NCI-H2029 (cell line): ENCODE results near the gene C3orf18.

Experiments used
- DNase-seq: peaks from one replicate; lab custom pipeline; 2025; lab: John Stamatoyannopoulos, UW

The C3orf18 gene

DNA sequence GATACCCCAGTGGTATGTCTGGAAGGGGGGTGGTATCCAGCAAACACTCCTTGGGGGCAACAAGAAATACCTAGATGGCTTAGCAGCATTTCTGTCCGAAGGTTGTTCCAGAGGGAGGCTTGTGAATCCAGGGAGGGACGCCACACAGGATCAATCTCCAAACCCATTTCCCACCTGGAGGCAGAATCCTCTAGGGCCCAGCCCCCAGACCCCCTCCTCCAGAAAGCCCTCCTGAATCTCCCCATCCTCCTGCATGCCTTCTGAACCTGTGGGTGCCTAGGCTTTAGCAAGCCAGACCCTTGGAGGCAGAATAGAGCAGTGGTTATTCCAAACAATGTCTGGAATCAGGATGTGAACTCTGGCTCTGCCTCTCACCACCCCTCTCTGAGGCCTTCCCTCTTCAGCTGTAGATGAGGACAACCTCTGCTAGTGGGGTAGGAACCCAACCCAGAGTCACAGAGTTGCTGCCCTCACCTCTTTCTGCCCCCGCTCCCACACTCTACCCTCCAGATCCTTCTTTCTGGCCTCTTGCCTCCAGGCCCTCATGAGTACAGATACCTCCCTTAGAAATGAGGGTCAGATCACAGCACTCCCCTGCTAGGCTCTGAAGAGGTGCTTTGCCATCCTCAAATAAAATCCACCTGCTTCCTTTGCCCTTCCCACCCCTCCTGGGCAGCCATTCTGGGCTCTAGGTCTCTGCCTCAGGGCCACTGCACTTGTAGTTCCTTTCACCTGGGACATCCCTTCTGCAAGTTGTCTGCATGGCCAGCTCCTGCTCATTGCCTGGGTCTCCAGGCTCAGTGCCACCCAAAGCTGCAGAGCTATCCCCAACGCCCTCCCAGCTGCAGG, 35.9 kb upstream of the C3orf18 start:
- no peak for DNase-seq

DNA sequence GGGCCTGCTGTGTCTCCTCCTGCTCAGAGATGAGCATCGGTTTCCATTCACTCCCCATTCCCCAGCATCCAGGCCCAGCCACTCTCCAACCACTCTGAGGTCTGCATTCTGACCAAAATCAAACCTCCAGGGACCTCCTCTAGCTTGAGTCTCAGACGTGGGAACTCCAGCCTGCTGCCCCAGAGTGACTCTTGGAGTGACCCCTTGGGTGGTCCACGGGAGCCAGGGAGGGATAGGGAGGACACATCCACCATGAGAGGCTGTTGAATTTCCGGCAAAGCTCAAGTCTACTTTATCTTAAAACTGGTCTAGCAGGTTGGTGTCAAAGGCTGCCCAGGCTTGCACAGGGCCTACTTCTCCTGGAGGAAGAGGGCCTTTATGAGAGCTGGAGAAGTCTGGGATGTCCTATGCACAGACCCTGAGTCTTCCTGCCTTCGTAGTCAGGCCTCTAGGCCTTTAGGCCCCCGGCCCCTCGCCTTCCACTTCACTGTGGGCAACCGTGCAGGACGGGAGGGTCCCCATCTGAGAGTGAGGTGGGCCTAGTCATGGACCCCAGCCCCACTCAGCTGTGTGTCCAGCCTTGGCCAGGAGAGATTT, 35.1 kb upstream of the C3orf18 start:
- DNase-seq = no peak

DNA sequence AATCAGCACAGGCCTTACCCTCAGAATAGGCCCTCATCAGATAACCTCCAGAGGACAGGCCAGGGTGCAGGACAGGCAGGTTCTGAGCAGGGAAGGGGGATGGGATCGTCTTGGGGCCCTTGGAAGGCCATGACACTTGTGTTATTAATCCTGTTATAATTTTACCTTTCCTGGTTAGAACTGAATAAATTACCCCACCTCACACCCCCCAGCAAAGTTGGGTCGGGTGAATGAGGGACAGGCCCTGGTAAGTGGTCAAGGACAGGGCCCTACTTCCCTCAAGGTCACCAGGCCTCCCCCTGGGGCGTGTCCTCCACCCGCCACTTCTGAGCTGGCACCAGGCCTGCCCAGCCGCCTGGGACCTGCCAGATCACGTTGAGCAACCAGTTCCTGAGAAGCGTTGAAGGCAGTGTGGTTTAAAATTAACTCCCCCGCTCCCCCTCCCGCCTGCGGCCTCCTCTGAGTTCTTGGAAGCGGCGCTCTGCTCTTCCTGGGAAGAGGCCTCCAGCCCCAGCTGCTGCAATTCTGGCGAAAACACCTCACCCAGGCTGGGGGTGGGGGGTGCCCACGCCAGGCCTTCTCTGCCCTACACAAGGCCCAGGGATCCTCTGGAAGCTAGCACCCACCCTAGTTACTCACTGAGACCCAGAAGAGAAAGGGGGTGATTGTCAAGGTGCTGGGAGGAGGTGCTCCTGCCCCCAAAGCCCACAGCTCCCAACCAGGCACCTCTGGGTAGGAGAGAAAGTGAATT, 33.5 kb upstream of the C3orf18 start:
- DNase-seq = peak; percentile 84

DNA sequence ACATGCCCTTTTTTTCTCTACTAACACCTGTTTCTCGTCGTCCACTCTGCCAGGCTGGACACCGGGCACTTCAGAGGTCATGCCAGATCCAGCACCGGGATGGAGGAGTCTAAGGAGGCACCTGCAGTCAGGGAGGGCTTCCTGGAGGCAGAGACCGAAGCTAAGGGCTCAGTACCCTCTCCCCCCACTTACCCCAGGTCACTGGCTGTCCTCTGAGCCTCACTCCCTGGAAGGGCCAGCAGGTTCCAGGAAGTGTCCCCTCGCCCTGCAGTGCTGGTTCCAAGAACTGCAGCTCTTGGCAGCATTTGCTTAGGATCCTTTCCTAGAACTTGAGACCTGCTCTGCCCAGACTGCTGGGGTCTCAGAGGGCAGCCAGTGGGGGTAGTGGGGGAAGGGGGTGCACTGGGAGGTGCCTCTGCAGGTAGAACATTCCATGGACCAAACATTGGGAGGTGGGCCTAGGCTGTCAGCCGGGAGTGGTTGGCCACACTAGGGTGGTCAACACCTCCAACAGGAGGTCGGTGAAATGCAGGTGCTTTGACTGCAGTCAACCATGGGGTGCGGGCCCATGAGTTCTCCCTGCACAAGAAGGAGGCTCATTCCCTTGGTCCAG, 32.7 kb upstream of the C3orf18 start:
- DNase-seq = no peak

DNA sequence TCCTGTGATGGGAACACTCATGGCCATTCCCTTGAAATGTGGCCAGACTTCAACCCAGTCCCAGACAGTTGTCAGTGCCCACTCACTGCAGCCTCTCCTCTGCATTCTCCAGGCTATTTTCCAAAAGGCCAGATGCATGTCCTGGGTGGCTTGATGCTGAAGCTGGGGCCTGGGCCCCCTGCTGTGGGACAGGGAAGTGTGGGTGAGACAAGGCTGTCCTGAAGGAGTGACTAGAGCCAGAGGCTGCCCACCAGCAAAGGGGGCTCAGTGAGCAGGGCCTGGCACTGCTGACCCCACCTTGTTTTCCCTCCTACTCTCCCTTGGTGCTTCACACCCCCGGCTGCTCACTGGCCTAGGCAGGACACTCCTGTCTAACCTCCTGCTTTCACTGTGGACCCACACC, 32.2 kb upstream of the C3orf18 start:
- DNase-seq = no peak

DNA sequence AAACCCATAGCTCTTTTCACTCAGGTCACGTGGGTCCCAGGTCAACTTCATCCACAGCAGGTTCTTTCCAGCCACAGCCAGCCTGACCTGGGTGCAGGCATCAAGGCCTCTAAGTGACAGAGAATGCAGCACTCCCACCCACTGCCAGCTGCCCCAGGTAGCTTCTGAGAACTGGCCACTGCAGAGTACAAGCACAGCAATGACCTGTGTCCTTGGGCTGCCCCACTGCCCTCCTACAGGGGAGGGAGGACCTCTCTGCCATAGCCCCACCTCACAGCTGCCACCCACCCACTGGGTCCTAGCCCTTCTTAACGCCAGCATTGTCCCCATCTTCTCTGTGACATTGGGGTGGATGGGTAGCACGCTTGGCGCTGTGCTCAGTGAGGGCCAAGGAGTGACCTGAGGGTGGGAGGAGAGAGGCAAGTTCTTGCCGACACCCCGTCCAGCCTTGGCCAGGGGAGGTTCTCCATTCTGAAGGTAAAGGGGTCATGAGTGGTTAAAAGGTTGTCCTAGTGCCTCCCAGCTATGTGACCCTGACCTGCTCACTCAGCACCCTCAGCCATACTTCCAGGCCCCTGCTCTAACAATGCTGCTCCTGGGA, 31.7 kb upstream of the C3orf18 start:
- no peak for DNase-seq

DNA sequence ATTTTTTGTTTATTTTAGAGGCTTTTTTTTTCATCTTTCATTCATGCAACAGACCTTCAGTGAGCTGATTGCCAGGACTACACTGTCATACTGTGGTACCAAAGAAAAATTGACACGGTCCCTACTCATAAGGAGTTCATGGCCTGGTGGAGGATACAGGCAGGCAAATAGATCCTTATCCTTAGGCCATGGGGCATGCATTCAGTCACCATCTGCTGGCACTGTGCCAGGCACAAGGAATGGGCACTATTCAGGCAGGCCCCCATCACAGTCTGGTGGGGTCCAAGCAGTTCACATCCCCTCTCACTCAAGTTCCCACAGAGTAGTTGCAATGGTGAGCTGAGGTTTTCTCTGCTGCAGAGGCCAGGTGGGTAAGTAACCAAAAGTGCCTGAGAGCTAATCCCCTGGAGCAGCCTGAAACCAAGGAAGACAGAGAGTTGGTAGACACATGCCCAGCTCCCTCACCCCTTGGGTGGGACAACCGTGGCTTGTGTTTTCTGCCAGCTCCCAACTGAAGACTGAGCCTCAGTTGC, 26.8 kb upstream of the C3orf18 start:
- no peak for DNase-seq

DNA sequence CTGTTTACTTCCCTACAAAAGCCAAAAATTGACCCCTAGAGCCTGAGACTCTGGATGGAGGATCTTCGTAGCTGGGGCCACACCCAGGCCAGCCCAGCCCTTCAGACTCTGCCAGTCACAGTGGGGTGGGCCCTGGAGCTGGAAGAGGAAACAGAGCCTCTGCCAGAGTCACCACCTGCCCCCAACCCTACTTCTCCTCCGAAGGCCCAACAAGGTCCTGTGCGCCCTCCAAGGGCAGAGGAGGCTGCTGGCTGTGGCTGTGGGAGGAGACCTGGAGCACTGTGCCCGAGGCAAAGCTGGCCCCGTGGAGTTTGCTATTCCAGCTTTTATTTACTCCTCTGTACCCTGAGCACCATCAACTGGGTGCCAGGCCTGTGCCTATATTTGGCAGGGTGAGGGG, 25.0 kb upstream of the C3orf18 start:
- DNase-seq = no peak

DNA sequence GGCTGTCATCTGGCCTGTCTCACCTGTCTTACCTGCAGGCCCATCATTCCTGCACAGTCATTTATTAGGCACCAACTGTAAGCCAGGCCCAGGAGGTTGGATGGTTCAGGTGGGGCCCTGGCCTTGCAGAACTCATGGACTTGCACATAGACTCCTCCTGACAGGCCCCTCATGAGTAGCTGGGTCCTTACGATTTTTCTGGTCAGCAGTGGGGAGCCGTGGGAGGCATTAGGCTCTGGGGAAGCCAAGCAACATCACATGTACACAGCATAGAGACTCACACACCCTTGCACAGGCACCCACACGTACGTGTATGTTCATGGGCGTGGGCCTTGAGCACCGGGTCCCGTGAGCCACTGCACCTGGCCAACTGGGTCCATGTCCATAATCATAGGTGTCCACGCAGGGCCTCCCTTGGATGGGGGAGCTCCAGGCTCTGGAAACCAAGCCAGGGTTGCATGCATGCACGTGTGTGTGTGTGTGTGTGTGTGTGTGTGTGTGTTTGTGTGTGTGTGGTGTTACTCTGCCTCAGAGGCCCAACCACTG, 23.7 kb upstream of the C3orf18 start:
- DNase-seq = no peak

DNA sequence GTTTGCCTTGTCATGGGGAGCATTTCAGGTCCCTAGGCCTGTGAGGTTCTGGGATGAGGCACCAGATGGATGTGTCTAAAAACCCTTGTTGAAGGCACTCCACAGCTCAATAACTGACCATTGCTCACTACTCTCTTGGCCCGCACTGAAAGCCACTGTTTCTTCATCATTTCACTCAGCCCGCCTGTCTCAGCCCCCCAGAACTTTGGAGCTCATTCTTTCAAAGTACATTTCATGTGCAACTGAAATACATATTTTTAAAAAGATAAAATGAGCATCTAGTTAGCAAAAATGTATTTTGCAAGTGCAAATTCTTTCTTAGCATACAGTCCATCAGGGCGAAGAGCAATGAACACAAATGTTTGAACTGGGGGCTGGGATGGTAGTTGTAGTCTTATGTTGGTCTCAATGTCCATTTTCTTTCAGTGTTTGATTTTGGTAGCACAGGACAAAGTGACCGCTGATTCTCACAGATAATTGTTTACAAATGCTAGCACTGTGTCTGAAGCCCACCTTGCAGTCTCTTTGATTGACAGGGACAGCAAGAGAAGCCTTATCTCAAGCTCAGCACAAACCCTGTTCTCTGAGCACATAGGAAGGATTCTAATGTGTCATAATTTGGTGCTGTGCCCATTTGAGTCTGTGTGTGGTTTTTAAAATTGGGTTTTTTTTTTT, 21.3 kb upstream of the C3orf18 start:
- DNase-seq = no peak

DNA sequence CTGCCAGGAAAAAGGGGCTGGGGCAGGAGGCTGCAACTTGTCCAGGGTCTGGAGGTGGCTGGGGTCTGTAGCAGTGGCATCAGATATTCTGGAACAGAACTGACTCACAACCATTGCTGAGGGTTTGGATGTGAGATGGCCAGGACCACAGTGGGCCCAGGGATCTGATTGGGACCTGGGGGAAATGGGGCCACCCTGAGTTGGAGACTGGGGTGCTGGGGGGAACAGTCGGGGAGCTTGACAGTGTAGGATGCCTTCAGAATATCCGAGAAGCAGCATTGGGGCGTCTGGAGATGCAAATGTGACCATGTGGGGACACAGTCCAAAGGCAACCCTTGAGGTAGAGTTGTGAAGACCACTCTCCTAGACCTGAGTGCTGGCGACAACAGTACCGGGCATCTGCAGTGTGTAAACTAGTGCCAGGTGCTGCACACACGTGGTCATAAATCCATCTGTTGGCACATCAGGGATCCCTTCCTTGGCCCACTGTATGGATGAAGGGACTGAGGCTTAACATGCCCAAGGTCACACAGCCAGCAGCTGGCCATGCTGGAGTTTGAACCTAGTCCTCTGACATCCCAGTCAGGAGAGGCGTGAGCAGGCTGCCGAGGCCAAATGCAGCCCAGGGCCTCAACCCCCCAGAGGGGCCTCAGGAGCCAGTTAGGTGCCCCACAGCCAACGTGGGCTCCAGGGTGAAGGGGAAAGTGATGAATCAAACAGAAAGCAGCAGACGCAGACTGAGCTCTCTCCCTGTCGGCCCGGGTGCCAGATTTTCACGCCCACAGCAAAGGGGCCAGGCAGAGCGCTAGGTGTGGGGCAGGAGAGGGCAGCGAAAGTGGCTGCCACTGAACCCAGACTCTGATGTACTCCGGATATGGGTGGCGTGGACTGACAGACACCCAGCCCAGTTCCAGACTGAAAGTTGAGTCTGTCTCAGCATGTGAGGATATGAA, 20.5 kb upstream of the C3orf18 start:
- DNase-seq = no peak

DNA sequence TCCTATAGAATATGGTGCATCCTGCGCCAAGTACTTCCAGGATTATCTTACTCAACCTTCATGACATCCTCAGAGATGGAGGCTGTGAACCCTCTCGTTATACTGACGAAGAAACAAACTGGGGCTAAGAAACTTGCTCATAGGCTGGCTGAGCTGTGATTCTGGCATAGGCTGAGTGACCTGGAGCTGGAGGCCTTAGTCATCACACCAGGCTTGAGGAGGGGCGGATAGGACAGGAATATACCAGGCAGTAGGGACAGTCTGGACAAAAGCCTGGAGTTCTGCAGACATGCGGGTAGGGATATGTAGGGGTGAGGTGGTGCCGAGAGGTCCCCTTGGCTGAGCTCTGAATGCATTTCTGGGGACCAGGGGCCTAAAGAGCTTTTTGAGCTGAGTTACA, 19.8 kb upstream of the C3orf18 start:
- DNase-seq = no peak

DNA sequence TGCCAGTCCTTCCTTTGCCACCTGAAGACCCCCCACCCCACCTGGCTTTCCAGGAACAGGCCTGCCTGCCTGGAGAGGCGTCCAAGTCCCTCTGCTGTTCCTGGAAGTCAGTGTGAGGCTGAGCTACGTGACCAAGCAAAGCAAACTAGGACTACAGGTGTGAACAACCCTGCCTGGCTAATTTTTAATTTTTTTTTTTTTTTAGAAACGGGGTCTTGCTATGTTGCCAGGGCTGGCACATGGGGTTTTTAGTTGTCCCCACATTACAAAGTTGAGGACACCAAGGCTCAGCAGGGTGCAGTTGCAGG, 19.2 kb upstream of the C3orf18 start:
- DNase-seq = no peak

DNA sequence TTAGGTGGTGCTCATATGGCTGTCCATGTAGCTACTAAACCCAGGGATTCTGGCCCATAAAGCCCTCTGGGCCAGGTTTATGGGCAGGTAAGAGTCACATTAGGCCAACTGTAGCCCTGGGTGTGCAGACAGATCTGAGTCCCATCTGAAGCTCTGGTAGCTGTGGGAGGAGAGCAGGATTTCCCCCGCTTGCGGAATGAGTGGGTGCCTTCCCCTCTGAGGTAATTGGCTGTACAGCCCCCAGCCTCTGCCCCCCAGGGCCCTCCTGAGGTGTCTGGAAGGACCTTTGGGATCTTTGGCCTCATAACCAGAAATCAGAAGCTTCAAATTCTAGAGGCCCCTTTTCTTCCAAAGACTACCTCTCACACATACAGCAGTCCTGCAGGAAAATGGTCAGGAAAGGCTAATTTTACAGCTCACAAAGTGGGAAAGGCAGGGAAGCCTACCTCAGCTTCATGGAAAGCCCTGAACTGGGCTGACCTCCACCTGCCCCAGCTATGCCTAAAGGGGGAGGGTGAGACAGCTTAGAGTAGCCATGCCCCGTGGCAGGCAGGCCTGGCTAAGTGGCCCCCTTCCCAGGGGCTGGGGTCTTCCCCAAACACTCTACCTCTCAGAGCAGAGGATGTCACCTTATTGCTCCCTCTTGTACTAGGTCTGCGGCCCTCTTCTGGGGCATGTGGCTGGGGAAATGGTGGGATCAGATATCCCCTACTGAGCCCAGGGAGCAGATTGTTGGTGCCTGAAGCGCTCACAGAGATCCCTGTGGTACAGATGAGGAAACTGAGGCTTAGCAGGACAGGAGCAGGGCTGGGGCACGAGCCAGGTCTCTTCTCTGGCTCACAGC, 18.6 kb upstream of the C3orf18 start:
- DNase-seq = no peak

DNA sequence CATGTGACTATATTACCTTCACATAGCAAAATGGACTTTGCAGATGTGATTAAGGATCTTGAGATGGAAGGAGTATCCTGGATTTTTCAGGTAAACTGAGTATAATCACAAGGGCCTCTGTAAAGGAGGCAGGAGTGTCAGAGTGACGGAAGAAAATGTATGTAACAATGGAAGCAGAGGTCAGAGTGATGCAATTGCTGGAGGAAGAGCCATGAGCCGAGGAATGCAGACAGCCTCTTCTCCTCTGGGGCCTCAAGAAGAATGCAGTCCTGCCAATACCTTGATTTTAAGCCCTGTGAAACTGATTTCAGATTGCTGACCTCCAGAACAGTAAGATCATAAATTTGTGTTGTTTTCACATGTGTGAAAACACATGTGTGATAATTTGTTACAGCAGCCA, 16.8 kb upstream of the C3orf18 start:
- no peak for DNase-seq

DNA sequence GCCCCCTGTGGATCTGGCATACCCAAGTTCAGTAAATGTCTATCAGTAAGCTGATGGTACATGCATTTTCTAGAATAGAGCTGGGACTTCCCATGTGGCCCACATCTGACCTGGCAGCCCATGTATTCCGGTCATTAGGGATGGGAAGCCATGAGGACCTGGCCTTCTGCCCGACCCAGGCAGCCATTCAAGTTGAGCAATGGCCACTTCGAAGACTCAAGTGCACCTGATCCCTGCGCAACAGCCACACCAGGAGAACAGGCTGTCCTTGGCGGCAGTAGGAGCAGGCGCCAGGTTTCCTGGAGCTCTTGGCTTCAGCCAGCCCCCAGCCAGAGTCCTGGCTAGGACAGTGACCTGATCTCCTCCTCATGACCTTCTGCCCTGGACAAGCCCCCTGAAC, 16.4 kb upstream of the C3orf18 start:
- DNase-seq = peak; percentile 77

DNA sequence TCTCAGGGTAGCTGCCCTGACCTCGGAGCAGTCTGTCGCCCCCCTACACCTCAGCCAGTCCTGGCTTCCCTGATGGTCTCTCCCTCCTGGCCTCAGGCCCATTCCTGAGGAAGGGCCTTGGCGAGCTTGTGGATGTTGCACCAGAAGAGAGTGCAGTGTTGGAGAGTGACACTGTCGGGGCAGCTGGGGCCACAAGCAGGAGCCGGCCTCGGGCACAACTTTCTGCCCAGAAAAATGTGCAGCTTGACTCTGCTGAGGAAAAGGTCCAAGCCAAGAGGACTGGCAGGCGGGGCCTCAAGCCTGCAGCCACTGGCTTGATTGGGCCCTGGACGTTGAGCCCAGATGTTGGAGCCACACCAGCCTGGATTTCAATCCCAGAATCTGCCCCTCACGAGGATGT, 14.5 kb upstream of the C3orf18 start:
- no peak for DNase-seq

DNA sequence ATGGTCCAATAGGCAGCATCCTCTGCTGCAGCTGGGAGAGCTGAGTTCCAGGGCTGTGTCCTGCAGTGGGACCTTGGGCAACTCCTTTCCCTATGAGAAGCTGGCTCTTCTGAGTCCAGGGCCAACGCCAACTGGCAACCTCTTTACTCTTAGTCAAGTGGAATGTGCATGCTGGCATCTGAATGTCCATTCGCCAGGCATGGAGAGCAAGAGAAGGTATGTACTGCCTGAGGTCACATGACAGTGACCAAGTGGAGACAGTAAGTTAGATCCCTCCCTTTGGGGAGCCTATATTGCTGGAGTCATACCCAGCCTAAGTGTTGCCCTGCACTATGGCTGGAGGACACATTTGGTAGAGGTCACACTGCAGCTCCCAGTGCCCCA, 13.9 kb upstream of the C3orf18 start:
- DNase-seq = no peak
